ENCODE results near the gene TUBB4B.

DNA sequence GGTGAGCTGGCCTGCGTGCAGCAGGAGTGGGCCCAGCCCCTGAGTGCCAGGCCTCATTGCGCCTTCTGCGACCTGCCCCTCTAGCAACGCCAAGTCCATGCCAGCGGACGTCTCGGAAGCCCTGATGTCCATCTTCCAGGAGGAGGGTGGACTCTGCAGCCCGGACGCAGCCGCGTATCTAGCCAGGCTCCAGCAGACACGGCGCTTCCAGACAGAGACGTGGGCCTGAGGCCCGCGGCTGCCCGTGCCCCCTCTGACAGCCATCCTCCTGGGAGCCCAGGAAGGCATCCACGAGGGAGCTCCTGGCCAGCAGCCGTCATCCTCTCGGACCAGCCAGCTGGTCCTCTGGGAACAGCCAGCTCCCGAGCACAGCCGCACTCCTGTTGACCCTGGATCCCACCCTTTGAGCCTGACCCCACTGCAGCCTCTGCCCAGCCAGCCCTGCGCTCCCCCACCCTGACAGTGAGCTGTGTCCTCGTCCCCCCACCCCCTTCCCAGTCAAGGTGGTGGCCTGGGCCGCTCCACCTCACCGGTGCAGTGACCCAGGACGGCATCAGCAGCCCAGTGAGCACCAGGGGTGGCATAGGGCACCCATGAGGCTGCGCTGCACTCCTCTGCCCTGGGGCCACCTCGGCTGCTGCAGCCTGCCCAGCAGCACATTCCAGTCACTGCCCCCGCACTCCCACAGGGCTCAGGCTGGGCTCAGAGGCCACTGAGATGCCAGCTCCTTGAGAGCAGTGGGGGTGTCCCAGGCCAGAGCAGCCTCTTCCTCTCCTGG, 24.7 kb upstream of the TUBB4B start:
- TF ChIP-seq, protein P1, sequence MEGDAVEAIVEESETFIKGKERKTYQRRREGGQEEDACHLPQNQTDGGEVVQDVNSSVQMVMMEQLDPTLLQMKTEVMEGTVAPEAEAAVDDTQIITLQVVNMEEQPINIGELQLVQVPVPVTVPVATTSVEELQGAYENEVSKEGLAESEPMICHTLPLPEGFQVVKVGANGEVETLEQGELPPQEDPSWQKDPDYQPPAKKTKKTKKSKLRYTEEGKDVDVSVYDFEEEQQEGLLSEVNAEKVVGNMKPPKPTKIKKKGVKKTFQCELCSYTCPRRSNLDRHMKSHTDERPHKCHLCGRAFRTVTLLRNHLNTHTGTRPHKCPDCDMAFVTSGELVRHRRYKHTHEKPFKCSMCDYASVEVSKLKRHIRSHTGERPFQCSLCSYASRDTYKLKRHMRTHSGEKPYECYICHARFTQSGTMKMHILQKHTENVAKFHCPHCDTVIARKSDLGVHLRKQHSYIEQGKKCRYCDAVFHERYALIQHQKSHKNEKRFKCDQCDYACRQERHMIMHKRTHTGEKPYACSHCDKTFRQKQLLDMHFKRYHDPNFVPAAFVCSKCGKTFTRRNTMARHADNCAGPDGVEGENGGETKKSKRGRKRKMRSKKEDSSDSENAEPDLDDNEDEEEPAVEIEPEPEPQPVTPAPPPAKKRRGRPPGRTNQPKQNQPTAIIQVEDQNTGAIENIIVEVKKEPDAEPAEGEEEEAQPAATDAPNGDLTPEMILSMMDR (IDR thresholded peaks at IDR 0.05; ENCODE audit: insufficient read depth, low read length, poor library complexity, severe bottlenecking): no peak
- no peak for TF ChIP-seq EZH2phosphoT487 (conservative IDR thresholded peaks at IDR 0.05; ENCODE audit: low read length)
